GM12878 (cell line): ENCODE measurements around the gene CNTNAP5.

Source experiments
- HDAC2 ChIP-seq: fragments of 200-600 bp; sonication (generic); IDR thresholded peaks from 2 replicates; pipeline ENCODE4 v1.6.1; 2017
- IRF4 ChIP-seq: IDR thresholded peaks from 2 replicates; pipeline ENCODE4 v1.6.1; 2011; ENCODE audit warnings: low read depth, low read length
- MAX ChIP-seq: IDR thresholded peaks from 2 replicates; pipeline ENCODE4 v1.6.1; 2012; ENCODE audit warnings: low read depth, low read length, improper control_type of control experiment
- RELA ChIP-seq: fragments of 450-650 bp; IDR thresholded peaks from 2 replicates; pipeline ENCODE4 v1.8.0; 2014; ENCODE audit warnings: borderline replicate concordance; ENCODE audit not compliant: partially characterized antibody
- SIN3A ChIP-seq: IDR thresholded peaks from 2 replicates; pipeline ENCODE4 v1.6.1; 2012; ENCODE audit warnings: low read depth, low read length, improper control_type of control experiment
- ZNF274 ChIP-seq: IDR thresholded peaks from one replicate; pipeline ENCODE4 v1.8.0; 2011; ENCODE audit not compliant: insufficient read length, insufficient read depth

GRCh38 chr2:124136110-124136509 is 111.0 kb downstream of the CNTNAP5 start:
- TF ChIP-seq HDAC2 (no peak), SIN3A (no peak), MAX (no peak), IRF4 (no peak), ZNF274 (no peak), RELA (no peak)
